Measurements from ENCODE around the gene NFS1.
"Not testable (repeated sequence)": the region's sequence is repeated elsewhere in the genome, so short reads cannot be mapped to it uniquely, and the experiment has no call there.

- not testable (repeated sequence) for TF ChIP-seq CTCF (IDR thresholded peaks at IDR 0.05; ENCODE audit: insufficient read depth, low read length, poor library complexity, severe bottlenecking); EZH2phosphoT487 (conservative IDR thresholded peaks at IDR 0.05; ENCODE audit: low read length)
Measured at GRCh38 chr20:35705894-35706293, 6.7 kb upstream of the NFS1 start.
